GM23338 (cell line): ENCODE results near the gene MAGI1. TPM values are rescaled to one million over a fixed set of nuclear protein-coding genes. Genes with fewer than 3 reads are reported as not detected.

ENCODE experiments used
- CREB1 ChIP-seq: fragments of 250-450 bp; sonication (Bioruptor Pico); IDR thresholded peaks from 2 replicates; pipeline ENCODE4 v1.5.0; 2020; ENCODE audit warnings: low read depth, mild to moderate bottlenecking, moderate library complexity
- EZH2 ChIP-seq: fragments of 200-600 bp; sonication (generic); IDR thresholded peaks from one replicate; pipeline ENCODE4 v1.8.0; 2017; ENCODE audit warnings: antibody characterized with exemption, mild to moderate bottlenecking, low read depth; ENCODE audit not compliant: unreplicated experiment
- EZH2phosphoT487 ChIP-seq: fragments of 200-600 bp; sonication (generic); IDR thresholded peaks from one replicate; pipeline ENCODE4 v1.8.1; 2018; ENCODE audit warnings: antibody characterized with exemption; ENCODE audit not compliant: unreplicated experiment
- JUNB ChIP-seq: IDR thresholded peaks from one replicate; pipeline ENCODE4 v1.6.1; 2016; ENCODE audit warnings: antibody characterized with exemption; ENCODE audit not compliant: unreplicated experiment
- NANOG ChIP-seq: IDR thresholded peaks from 2 replicates; pipeline ENCODE4 v1.6.1; 2016; ENCODE audit warnings: antibody characterized with exemption, borderline replicate concordance
- POLR2AphosphoS5 ChIP-seq: IDR thresholded peaks from 2 replicates; pipeline ENCODE4 v1.6.1; 2016; ENCODE audit warnings: antibody characterized with exemption, low read depth
- ZNF331 ChIP-seq: fragments of 250-450 bp; sonication (Bioruptor Pico); IDR thresholded peaks from 2 replicates; pipeline ENCODE4 v1.5.0; 2020; ENCODE audit warnings: low read depth, mild to moderate bottlenecking, moderate library complexity
- polyA plus RNA-seq: library from polyadenylated mRNA; unstranded; fragments of >200 nt; fragmentation: Nextera tagmentation; extraction: Ambion mirVana; gene quantifications from 2 replicates; pipeline ENCODE4 v1.2.1, GENCODE V29; 2016
- total RNA-seq: library from RNA; depleted of rRNA; stranded (reverse); fragments of >200 nt; shearing (Covaris generic); gene quantifications from 2 replicates; pipeline ENCODE4 v1.2.3, GENCODE V29; 2014
- TF ChIP-seq, protein P1 (sequence below): fragments of 250-450 bp; sonication (Bioruptor Pico); IDR thresholded peaks from 2 replicates; pipeline ENCODE4 v1.5.0; 2020; ENCODE audit warnings: mild to moderate bottlenecking, moderate library complexity
- TF ChIP-seq, protein P2 (sequence below): IDR thresholded peaks from one replicate; pipeline ENCODE4 v1.6.1; 2018; ENCODE audit warnings: antibody characterized with exemption; ENCODE audit not compliant: unreplicated experiment

The MAGI1 gene
- total and polyA plus RNA-seq, 2 experiments from 2014 or later = 27.4 to 71.2 TPM

DNA sequence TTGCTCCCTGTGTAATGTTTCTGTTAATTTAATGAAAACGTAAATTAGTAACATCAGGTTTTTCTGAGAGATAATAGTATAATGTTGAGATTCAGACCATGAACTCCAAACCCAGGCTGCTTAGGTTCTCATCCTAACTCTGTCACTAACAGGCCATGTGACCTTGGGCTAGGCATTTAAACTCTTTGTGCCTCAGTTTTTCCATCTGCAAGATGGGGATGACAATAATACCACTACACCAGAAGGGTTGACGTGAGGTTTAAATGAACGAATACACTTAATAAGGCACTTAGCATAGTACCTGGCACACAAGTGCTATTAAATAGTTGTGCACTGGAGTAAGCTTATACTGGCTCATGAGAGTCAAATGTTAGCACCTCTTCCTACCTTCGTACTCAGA, 370.8 kb downstream of the MAGI1 start (continued):
- TF ChIP-seq, protein P1, sequence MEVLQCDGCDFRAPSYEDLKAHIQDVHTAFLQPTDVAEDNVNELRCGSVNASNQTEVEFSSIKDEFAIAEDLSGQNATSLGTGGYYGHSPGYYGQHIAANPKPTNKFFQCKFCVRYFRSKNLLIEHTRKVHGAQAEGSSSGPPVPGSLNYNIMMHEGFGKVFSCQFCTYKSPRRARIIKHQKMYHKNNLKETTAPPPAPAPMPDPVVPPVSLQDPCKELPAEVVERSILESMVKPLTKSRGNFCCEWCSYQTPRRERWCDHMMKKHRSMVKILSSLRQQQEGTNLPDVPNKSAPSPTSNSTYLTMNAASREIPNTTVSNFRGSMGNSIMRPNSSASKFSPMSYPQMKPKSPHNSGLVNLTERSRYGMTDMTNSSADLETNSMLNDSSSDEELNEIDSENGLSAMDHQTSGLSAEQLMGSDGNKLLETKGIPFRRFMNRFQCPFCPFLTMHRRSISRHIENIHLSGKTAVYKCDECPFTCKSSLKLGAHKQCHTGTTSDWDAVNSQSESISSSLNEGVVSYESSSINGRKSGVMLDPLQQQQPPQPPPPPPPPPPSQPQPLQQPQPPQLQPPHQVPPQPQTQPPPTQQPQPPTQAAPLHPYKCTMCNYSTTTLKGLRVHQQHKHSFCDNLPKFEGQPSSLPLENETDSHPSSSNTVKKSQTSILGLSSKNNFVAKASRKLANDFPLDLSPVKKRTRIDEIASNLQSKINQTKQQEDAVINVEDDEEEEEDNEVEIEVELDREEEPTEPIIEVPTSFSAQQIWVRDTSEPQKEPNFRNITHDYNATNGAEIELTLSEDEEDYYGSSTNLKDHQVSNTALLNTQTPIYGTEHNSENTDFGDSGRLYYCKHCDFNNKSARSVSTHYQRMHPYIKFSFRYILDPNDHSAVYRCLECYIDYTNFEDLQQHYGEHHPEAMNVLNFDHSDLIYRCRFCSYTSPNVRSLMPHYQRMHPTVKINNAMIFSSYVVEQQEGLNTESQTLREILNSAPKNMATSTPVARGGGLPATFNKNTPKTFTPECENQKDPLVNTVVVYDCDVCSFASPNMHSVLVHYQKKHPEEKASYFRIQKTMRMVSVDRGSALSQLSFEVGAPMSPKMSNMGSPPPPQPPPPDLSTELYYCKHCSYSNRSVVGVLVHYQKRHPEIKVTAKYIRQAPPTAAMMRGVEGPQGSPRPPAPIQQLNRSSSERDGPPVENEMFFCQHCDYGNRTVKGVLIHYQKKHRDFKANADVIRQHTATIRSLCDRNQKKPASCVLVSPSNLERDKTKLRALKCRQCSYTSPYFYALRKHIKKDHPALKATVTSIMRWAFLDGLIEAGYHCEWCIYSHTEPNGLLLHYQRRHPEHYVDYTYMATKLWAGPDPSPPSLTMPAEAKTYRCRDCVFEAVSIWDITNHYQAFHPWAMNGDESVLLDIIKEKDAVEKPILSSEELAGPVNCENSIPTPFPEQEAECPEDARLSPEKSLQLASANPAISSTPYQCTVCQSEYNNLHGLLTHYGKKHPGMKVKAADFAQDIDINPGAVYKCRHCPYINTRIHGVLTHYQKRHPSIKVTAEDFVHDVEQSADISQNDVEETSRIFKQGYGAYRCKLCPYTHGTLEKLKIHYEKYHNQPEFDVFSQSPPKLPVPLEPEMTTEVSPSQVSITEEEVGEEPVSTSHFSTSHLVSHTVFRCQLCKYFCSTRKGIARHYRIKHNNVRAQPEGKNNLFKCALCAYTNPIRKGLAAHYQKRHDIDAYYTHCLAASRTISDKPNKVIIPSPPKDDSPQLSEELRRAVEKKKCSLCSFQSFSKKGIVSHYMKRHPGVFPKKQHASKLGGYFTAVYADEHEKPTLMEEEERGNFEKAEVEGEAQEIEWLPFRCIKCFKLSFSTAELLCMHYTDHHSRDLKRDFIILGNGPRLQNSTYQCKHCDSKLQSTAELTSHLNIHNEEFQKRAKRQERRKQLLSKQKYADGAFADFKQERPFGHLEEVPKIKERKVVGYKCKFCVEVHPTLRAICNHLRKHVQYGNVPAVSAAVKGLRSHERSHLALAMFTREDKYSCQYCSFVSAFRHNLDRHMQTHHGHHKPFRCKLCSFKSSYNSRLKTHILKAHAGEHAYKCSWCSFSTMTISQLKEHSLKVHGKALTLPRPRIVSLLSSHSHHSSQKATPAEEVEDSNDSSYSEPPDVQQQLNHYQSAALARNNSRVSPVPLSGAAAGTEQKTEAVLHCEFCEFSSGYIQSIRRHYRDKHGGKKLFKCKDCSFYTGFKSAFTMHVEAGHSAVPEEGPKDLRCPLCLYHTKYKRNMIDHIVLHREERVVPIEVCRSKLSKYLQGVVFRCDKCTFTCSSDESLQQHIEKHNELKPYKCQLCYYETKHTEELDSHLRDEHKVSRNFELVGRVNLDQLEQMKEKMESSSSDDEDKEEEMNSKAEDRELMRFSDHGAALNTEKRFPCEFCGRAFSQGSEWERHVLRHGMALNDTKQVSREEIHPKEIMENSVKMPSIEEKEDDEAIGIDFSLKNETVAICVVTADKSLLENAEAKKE (CRISPR knock-in tag) = no peak
- TF ChIP-seq ZNF331 (no peak), JUNB (no peak), POLR2AphosphoS5 (no peak), EZH2 (no peak), CREB1 (CRISPR knock-in tag) (no peak), EZH2phosphoT487 (no peak), NANOG (no peak)
- TF ChIP-seq, protein P2, sequence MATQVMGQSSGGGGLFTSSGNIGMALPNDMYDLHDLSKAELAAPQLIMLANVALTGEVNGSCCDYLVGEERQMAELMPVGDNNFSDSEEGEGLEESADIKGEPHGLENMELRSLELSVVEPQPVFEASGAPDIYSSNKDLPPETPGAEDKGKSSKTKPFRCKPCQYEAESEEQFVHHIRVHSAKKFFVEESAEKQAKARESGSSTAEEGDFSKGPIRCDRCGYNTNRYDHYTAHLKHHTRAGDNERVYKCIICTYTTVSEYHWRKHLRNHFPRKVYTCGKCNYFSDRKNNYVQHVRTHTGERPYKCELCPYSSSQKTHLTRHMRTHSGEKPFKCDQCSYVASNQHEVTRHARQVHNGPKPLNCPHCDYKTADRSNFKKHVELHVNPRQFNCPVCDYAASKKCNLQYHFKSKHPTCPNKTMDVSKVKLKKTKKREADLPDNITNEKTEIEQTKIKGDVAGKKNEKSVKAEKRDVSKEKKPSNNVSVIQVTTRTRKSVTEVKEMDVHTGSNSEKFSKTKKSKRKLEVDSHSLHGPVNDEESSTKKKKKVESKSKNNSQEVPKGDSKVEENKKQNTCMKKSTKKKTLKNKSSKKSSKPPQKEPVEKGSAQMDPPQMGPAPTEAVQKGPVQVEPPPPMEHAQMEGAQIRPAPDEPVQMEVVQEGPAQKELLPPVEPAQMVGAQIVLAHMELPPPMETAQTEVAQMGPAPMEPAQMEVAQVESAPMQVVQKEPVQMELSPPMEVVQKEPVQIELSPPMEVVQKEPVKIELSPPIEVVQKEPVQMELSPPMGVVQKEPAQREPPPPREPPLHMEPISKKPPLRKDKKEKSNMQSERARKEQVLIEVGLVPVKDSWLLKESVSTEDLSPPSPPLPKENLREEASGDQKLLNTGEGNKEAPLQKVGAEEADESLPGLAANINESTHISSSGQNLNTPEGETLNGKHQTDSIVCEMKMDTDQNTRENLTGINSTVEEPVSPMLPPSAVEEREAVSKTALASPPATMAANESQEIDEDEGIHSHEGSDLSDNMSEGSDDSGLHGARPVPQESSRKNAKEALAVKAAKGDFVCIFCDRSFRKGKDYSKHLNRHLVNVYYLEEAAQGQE = no peak
